Right lobe of liver (tissue), 4 donors: ENCODE results near the gene C1orf50.

Source experiments
- POLR2A ChIP-seq: fragments of 450-650 bp; IDR thresholded peaks from one replicate; pipeline ENCODE4 v1.6.1; 2017; ENCODE audit warnings: antibody characterized with exemption, mild to moderate bottlenecking
- TF ChIP-seq, protein P1 (sequence below), 4 donors: fragments of 200-600 bp in 3 of 4; fragments of 450-650 bp in 1 of 4; IDR thresholded peaks; one replicate each; pipeline versions ENCODE4 v1.5.1 to v1.8.0; 2016 to 2022; ENCODE audit warnings: antibody characterized with exemption in 4 of 4, mild to moderate bottlenecking in 2 of 4
- donor health status: DM: no; HTN: no; CAD: no.
- donor health status: DM: no; HTN: no; CAD: no.
- donor health status: DM: no; HTN: yes; CAD: no.

DNA sequence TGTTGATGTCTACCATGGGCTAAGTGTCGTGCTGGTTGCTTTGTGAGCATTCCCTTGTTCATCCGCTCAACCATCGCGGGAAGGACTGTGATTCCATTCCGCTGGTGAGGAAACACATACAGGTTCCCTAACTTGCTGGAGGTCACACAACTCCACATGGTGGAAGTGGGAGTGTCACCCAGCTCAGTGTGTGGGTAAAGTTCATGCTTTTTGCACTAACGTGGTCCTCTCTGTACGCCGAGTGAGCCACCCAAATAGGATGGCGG, 23.0 kb upstream of the C1orf50 start:
- TF ChIP-seq POLR2A: no peak
- TF ChIP-seq, protein P1, sequence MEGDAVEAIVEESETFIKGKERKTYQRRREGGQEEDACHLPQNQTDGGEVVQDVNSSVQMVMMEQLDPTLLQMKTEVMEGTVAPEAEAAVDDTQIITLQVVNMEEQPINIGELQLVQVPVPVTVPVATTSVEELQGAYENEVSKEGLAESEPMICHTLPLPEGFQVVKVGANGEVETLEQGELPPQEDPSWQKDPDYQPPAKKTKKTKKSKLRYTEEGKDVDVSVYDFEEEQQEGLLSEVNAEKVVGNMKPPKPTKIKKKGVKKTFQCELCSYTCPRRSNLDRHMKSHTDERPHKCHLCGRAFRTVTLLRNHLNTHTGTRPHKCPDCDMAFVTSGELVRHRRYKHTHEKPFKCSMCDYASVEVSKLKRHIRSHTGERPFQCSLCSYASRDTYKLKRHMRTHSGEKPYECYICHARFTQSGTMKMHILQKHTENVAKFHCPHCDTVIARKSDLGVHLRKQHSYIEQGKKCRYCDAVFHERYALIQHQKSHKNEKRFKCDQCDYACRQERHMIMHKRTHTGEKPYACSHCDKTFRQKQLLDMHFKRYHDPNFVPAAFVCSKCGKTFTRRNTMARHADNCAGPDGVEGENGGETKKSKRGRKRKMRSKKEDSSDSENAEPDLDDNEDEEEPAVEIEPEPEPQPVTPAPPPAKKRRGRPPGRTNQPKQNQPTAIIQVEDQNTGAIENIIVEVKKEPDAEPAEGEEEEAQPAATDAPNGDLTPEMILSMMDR (IDR thresholded peaks at IDR 0.05): no peak
